SK-N-SH treated with all-trans-retinoic acid at 6 μM for 48 hours (cell line): ENCODE results near the gene MRFAP1.
"Not testable (repeated sequence)": the region's sequence is repeated elsewhere in the genome, so short reads cannot be mapped to it uniquely, and the experiment has no call there.

Source experiments
- ATAC-seq: fragments of 200-7000 bp; cut with Tn5 transposase; 3 replicates; pipeline ENCODE4 v1.9.1; 2020; ENCODE audit warnings: mild to moderate bottlenecking, moderate library complexity
- BACH2 ChIP-seq: fragments of 250-450 bp; sonication (Bioruptor Pico); IDR thresholded peaks from 2 replicates; pipeline ENCODE4 v1.9.0; 2021; ENCODE audit warnings: mild to moderate bottlenecking, borderline replicate concordance
- CSDC2 ChIP-seq: fragments of 250-450 bp; sonication (Bioruptor Pico); IDR thresholded peaks from 2 replicates; pipeline ENCODE4 v1.5.0; 2020; ENCODE audit warnings: mild to moderate bottlenecking, moderate library complexity
- ESRRG ChIP-seq: fragments of 250-450 bp; sonication (Bioruptor Pico); IDR thresholded peaks from 2 replicates; pipeline ENCODE4 v1.6.1; 2021; ENCODE audit warnings: mild to moderate bottlenecking
- GLIS3 ChIP-seq: fragments of 250-450 bp; sonication (Bioruptor Pico); IDR thresholded peaks from 2 replicates; pipeline ENCODE4 v1.5.0; 2020; ENCODE audit warnings: mild to moderate bottlenecking, moderate library complexity
- ISL1 ChIP-seq: fragments of 250-450 bp; sonication (Bioruptor Pico); IDR thresholded peaks from 2 replicates; pipeline ENCODE4 v2.1.2; 2022; ENCODE audit warnings: mild to moderate bottlenecking, moderate library complexity
- OSR1 ChIP-seq: fragments of 250-450 bp; sonication (Bioruptor Pico); IDR thresholded peaks from 2 replicates; pipeline ENCODE4 v1.8.0; 2022; ENCODE audit warnings: moderate library complexity, mild to moderate bottlenecking, inconsistent platforms
- SNAI2 ChIP-seq: fragments of 250-450 bp; sonication (Bioruptor Pico); IDR thresholded peaks from 2 replicates; pipeline ENCODE4 v1.5.0; 2020; ENCODE audit warnings: mild to moderate bottlenecking, moderate library complexity
- TCF4 ChIP-seq: fragments of 250-450 bp; sonication (Bioruptor Pico); IDR thresholded peaks from 2 replicates; pipeline ENCODE4 v1.8.0; 2021; ENCODE audit warnings: mild to moderate bottlenecking, moderate library complexity, borderline replicate concordance
- TOX ChIP-seq: fragments of 250-450 bp; sonication (Bioruptor Pico); IDR thresholded peaks from 2 replicates; pipeline ENCODE4 v1.8.0; 2021; ENCODE audit warnings: mild to moderate bottlenecking, moderate library complexity, borderline replicate concordance
- ZC3H10 ChIP-seq: fragments of 250-450 bp; sonication (Bioruptor Pico); IDR thresholded peaks from 2 replicates; pipeline ENCODE4 v1.5.1; 2021; ENCODE audit warnings: mild to moderate bottlenecking, moderate library complexity
- ZFP3 ChIP-seq: fragments of 250-450 bp; sonication (Bioruptor Pico); IDR thresholded peaks from 2 replicates; pipeline ENCODE4 v1.5.0; 2020; ENCODE audit warnings: mild to moderate bottlenecking, moderate library complexity
- ZFP30 ChIP-seq: fragments of 450-650 bp; formaldehyde crosslinking; IDR thresholded peaks from 2 replicates; pipeline ENCODE4 v1.5.0; 2022; ENCODE audit warnings: mild to moderate bottlenecking, moderate library complexity
- ZNF565 ChIP-seq: fragments of 450-650 bp; formaldehyde crosslinking; conservative IDR thresholded peaks from 2 replicates; pipeline ENCODE4 v1.5.0; 2020; ENCODE audit warnings: low read depth, mild to moderate bottlenecking, moderate library complexity
- ZNF8 ChIP-seq: fragments of 450-650 bp; formaldehyde crosslinking; IDR thresholded peaks from 2 replicates; pipeline ENCODE4 v1.5.0; 2020; ENCODE audit warnings: mild to moderate bottlenecking, moderate library complexity
- TF ChIP-seq, protein P1 (sequence below): fragments of 250-450 bp; sonication (Bioruptor Pico); IDR thresholded peaks from 2 replicates; pipeline ENCODE4 v1.5.1; 2020; ENCODE audit warnings: low read depth, mild to moderate bottlenecking, moderate library complexity
- TF ChIP-seq, protein P2 (sequence below): fragments of 250-450 bp; sonication (Bioruptor Pico); IDR thresholded peaks from 2 replicates; pipeline ENCODE4 v1.8.0; 2021; ENCODE audit warnings: low read depth, mild to moderate bottlenecking, moderate library complexity, borderline replicate concordance
- TF ChIP-seq, protein P3 (sequence below): fragments of 250-450 bp; sonication (Bioruptor Pico); IDR thresholded peaks from 2 replicates; pipeline ENCODE4 v1.5.0; 2020; ENCODE audit warnings: mild to moderate bottlenecking, moderate library complexity
- TF ChIP-seq, protein P4 (sequence below): fragments of 250-450 bp; sonication (Bioruptor Pico); IDR thresholded peaks from 2 replicates; pipeline ENCODE4 v1.8.0; 2020; ENCODE audit warnings: mild to moderate bottlenecking, moderate library complexity, borderline replicate concordance
- TF ChIP-seq, protein P5 (sequence below): fragments of 250-450 bp; sonication (Bioruptor Pico); IDR thresholded peaks from 2 replicates; pipeline ENCODE4 v1.5.1; 2021; ENCODE audit warnings: mild to moderate bottlenecking, moderate library complexity

Gene MRFAP1

DNA sequence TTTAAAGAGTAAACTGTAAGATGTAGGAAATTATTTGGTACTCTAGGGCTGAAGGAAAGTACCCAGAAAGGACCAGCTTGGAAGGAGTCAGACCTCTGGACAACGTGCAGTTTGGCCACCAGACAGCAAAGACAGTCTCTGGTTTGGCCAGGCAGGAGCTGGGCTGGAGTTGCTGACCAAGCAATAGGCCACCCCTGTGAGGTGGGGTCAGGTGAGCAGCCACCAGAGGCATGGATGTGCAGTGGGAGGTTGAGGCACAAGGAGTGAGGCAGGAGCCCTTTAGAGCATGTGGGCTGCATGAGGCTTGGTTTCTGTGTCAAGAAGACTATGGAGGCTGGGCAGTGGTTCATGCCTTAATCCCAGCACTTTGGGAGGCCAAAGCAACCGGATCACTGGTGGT, 17.7 kb upstream of the MRFAP1 start (continued):
- TF ChIP-seq, protein P1, sequence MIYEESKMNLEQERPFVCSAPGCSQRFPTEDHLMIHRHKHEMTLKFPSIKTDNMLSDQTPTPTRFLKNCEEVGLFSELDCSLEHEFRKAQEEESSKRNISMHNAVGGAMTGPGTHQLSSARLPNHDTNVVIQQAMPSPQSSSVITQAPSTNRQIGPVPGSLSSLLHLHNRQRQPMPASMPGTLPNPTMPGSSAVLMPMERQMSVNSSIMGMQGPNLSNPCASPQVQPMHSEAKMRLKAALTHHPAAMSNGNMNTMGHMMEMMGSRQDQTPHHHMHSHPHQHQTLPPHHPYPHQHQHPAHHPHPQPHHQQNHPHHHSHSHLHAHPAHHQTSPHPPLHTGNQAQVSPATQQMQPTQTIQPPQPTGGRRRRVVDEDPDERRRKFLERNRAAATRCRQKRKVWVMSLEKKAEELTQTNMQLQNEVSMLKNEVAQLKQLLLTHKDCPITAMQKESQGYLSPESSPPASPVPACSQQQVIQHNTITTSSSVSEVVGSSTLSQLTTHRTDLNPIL (CRISPR knock-in tag) = no peak
- TF ChIP-seq ZFP30 (CRISPR knock-in tag) = no peak

DNA sequence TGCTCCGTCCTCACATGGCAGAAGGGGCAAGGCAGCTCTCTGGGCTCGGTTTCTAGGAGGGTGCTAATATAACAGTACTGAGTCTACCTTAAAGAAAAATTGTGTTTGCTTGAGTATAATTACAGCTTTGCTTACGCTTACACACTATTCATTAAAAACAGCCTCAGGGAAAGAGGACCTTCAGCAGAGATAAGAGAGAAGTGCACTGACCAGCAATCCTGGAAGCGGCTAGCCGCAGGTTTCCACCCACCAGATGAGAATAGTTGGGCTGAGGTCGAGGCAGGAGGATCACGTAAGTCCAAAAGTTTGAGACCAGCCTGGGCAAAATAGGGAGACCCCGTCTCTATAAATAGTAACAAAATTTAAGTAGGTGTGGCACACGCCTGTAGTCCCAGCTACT, 15.2 kb upstream of the MRFAP1 start:
- no peak for ATAC-seq
- no peak for TF ChIP-seq ISL1 (CRISPR knock-in tag)
- TF ChIP-seq, protein P2, sequence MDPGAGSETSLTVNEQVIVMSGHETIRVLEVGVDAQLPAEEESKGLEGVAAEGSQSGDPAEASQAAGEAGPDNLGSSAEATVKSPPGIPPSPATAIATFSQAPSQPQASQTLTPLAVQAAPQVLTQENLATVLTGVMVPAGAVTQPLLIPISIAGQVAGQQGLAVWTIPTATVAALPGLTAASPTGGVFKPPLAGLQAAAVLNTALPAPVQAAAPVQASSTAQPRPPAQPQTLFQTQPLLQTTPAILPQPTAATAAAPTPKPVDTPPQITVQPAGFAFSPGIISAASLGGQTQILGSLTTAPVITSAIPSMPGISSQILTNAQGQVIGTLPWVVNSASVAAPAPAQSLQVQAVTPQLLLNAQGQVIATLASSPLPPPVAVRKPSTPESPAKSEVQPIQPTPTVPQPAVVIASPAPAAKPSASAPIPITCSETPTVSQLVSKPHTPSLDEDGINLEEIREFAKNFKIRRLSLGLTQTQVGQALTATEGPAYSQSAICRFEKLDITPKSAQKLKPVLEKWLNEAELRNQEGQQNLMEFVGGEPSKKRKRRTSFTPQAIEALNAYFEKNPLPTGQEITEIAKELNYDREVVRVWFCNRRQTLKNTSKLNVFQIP = no peak

DNA sequence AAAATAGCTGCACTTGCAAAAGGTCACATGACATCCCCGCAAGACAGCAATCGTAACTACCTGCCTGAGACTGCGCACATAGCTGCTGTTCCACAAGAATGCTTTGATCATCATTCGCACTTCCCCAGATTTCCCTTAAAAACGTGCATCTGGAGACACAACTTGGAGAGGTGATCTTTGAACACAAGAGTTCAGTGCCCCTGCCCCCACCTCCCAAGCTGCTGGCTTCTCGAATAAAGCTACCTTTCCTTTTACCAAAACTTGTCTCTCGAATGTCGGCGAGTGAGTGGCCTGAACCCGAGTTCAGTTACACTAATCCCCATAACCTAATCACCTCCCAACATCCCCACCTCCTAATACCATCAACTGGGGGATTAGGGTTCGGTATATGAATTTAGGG, 14.4 kb upstream of the MRFAP1 start:
- no peak for ATAC-seq
- TF ChIP-seq, protein P3, sequence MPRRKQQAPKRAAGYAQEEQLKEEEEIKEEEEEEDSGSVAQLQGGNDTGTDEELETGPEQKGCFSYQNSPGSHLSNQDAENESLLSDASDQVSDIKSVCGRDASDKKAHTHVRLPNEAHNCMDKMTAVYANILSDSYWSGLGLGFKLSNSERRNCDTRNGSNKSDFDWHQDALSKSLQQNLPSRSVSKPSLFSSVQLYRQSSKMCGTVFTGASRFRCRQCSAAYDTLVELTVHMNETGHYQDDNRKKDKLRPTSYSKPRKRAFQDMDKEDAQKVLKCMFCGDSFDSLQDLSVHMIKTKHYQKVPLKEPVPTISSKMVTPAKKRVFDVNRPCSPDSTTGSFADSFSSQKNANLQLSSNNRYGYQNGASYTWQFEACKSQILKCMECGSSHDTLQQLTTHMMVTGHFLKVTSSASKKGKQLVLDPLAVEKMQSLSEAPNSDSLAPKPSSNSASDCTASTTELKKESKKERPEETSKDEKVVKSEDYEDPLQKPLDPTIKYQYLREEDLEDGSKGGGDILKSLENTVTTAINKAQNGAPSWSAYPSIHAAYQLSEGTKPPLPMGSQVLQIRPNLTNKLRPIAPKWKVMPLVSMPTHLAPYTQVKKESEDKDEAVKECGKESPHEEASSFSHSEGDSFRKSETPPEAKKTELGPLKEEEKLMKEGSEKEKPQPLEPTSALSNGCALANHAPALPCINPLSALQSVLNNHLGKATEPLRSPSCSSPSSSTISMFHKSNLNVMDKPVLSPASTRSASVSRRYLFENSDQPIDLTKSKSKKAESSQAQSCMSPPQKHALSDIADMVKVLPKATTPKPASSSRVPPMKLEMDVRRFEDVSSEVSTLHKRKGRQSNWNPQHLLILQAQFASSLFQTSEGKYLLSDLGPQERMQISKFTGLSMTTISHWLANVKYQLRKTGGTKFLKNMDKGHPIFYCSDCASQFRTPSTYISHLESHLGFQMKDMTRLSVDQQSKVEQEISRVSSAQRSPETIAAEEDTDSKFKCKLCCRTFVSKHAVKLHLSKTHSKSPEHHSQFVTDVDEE (CRISPR knock-in tag) = no peak
- TF ChIP-seq ESRRG (CRISPR knock-in tag) = no peak
- no peak for TF ChIP-seq ZC3H10 (CRISPR knock-in tag)
- no peak for TF ChIP-seq ZNF565 (CRISPR knock-in tag)
- no peak for TF ChIP-seq OSR1 (CRISPR knock-in tag)
- TF ChIP-seq, protein P4, sequence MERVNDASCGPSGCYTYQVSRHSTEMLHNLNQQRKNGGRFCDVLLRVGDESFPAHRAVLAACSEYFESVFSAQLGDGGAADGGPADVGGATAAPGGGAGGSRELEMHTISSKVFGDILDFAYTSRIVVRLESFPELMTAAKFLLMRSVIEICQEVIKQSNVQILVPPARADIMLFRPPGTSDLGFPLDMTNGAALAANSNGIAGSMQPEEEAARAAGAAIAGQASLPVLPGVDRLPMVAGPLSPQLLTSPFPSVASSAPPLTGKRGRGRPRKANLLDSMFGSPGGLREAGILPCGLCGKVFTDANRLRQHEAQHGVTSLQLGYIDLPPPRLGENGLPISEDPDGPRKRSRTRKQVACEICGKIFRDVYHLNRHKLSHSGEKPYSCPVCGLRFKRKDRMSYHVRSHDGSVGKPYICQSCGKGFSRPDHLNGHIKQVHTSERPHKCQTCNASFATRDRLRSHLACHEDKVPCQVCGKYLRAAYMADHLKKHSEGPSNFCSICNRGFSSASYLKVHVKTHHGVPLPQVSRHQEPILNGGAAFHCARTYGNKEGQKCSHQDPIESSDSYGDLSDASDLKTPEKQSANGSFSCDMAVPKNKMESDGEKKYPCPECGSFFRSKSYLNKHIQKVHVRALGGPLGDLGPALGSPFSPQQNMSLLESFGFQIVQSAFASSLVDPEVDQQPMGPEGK (CRISPR knock-in tag) = no peak
- no peak for TF ChIP-seq TCF4 (CRISPR knock-in tag)
- TF ChIP-seq BACH2 (CRISPR knock-in tag) = no peak
- TF ChIP-seq ISL1 (CRISPR knock-in tag) = no peak
- TF ChIP-seq ZFP30 (CRISPR knock-in tag) = no peak
- TF ChIP-seq TOX (CRISPR knock-in tag) = no peak
- TF ChIP-seq, all 23 proteins: peak for 0

DNA sequence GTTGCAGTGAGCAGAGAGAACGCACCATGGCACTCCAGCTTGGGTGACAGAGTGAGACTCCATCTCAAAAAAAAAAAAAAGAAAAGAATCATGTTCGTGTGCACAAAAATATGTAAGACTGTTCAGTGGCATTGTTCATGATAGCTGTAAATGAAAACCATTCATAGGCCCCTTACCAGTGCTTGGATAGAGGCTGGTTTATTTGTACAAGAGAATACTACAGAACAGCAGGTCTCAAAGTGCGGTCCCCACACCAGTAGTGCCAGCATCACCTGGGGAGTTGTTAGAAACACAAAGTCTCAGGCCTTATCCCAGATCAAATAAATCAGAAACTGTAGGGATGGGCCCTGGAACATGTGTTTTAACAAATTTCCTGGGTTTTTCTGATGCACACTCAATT, 12.7 kb upstream of the MRFAP1 start:
- ATAC-seq = no peak
- no peak for TF ChIP-seq CSDC2 (CRISPR knock-in tag)

DNA sequence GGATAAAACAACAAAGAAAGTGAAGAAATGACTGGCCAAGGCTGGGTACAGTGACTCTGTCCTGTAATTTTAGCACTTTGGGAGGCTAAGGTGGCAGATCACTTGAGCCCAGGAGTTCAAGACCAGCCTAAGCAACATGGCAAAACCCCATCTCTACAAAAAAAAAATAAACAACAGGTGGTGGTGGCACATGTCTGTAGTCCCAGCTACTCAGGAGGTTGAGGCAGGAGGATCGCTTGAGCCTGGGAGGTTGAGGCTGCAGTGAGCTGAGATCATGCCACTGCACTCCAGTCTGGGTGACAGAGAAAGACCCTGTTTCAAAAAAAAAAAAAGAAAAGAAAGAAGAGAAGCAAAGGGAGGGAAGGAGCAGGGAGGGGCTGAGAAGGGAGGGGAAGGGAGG, 12.0 kb upstream of the MRFAP1 start:
- not testable (repeated sequence) for ATAC-seq

DNA sequence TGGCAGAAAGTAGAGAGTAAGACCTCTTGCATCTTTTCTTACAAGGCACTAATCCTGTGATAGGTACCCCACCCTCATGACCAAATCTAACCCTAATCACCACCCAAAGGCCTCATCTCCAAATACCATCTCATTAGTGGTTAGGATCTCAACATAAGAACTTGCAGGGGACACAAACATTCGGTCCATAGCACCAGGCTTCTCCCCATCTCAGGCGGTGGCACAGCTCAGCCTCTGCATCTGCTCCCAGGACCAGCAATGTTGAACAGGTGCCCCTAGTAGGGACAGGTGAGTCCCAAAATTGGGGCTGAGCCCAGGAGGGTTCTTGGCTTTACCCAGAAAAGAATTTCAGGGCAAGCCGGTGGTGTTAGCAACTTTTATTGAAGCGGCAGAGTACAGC, 8.4 kb upstream of the MRFAP1 start:
- ATAC-seq = no peak

More for the DNA sequence above, 8.4 kb upstream of the MRFAP1 start:
- TF ChIP-seq ZFP3 (CRISPR knock-in tag) (no peak), ESRRG (CRISPR knock-in tag) (no peak), CSDC2 (CRISPR knock-in tag) (no peak), TOX (CRISPR knock-in tag) (no peak), ZC3H10 (CRISPR knock-in tag) (no peak), ZNF8 (CRISPR knock-in tag) (no peak), ZFP30 (CRISPR knock-in tag) (no peak), GLIS3 (CRISPR knock-in tag) (no peak), OSR1 (CRISPR knock-in tag) (no peak), SNAI2 (CRISPR knock-in tag) (no peak)
- TF ChIP-seq, protein P5, sequence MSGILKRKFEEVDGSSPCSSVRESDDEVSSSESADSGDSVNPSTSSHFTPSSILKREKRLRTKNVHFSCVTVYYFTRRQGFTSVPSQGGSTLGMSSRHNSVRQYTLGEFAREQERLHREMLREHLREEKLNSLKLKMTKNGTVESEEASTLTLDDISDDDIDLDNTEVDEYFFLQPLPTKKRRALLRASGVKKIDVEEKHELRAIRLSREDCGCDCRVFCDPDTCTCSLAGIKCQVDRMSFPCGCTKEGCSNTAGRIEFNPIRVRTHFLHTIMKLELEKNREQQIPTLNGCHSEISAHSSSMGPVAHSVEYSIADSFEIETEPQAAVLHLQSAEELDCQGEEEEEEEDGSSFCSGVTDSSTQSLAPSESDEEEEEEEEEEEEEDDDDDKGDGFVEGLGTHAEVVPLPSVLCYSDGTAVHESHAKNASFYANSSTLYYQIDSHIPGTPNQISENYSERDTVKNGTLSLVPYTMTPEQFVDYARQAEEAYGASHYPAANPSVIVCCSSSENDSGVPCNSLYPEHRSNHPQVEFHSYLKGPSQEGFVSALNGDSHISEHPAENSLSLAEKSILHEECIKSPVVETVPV = no peak
